Eye (tissue), 1 donor: Measurements from ENCODE around the gene DNAJC12.

Source experiments
- DNase-seq: peaks from one replicate; pipeline ENCODE4 v3.0.0-alpha.2; 2015

Gene DNAJC12

DNA sequence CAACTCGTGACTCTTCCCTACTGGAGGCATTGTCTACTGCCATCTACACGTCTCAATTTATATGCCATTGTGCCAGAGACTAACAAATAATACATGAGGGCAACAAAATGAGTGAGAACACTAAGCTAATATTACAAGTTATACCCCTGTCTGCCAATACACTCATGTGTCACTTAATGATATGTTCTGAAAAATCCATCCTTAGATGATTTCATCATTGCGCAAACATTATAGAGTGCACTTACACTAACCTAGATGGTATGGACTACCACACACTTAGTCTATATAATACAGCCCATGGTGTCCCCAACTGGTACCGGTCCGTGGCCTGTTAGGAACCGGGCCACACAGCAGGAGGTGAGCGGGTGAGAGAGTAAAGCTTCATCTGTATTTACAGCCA, 77.7 kb downstream of the DNAJC12 start:
- no peak for DNase-seq
